DND-41 (cell line): Measurements from ENCODE around the gene ENAH.

Experiments
- CTCF ChIP-seq: IDR thresholded peaks from 2 replicates; pipeline ENCODE4 v1.5.1; 2012; ENCODE audit warnings: borderline replicate concordance, low read length, moderate library complexity, mild to moderate bottlenecking; ENCODE audit not compliant: poor library complexity, severe bottlenecking; ENCODE audit errors: extremely low read depth
- EZH2 ChIP-seq: IDR thresholded peaks from 3 replicates; pipeline ENCODE4 v1.6.1; 2012; ENCODE audit warnings: borderline replicate concordance, low read depth, mild to moderate bottlenecking, moderate library complexity, low read length, inconsistent platforms; ENCODE audit not compliant: severe bottlenecking

- no peak for TF ChIP-seq CTCF
- TF ChIP-seq EZH2: no peak
Measured at GRCh38 chr1:225520587-225521227, 132.2 kb downstream of the ENAH start.
